NCI-H446 (cell line): ENCODE results near the gene BCDIN3D.

Experiments used
- DNase-seq, 2 experiments: peaks; one replicate each; lab custom pipeline; 2025; lab: John Stamatoyannopoulos, UW

The BCDIN3D gene

GRCh38 chr12:49821373-49822287 is 21.3 kb downstream of the BCDIN3D start:
- DNase-seq: no peak

- no peak for DNase-seq
Observed at GRCh38 chr12:49819786-49820185, 23.1 kb downstream of the BCDIN3D start.

- DNase-seq: no peak
Observed at GRCh38 chr12:49818241-49818895, 24.5 kb downstream of the BCDIN3D start.

- DNase-seq: no peak
Observed at GRCh38 chr12:49813131-49813530, 29.8 kb downstream of the BCDIN3D start.

GRCh38 chr12:49811961-49812401 is 30.9 kb downstream of the BCDIN3D start:
- DNase-seq: no peak

- DNase-seq: no peak
Observed at GRCh38 chr12:49811136-49811535, 31.8 kb downstream of the BCDIN3D start.

- DNase-seq: no peak
Observed at GRCh38 chr12:49809906-49810389, 33.0 kb downstream of the BCDIN3D start.

GRCh38 chr12:49809381-49809905 is 33.5 kb downstream of the BCDIN3D start:
- DNase-seq: no peak

- DNase-seq: no peak
Observed at GRCh38 chr12:49808686-49809380, 34.1 kb downstream of the BCDIN3D start.

- DNase-seq: no peak
Observed at GRCh38 chr12:49807991-49808580, 34.8 kb downstream of the BCDIN3D start.

- no peak for DNase-seq
Observed at GRCh38 chr12:49806877-49807276, 36.0 kb downstream of the BCDIN3D start.

- DNase-seq: no peak
Observed at GRCh38 chr12:49806321-49806813, 36.5 kb downstream of the BCDIN3D start.

- no peak for DNase-seq
Observed at GRCh38 chr12:49805409-49805808, 37.5 kb downstream of the BCDIN3D start.

GRCh38 chr12:49804821-49805220 is 38.1 kb downstream of the BCDIN3D start:
- no peak for DNase-seq

GRCh38 chr12:49803693-49804450 is 39.0 kb downstream of the BCDIN3D start:
- no peak for DNase-seq

GRCh38 chr12:49801141-49802063 is 41.5 kb downstream of the BCDIN3D start:
- no peak for DNase-seq

- DNase-seq: no peak
Observed at GRCh38 chr12:49800421-49801140, 42.3 kb downstream of the BCDIN3D start.

GRCh38 chr12:49798934-49799333 is 44.0 kb downstream of the BCDIN3D start:
- DNase-seq: no peak

GRCh38 chr12:49798248-49798647 is 44.7 kb downstream of the BCDIN3D start:
- no peak for DNase-seq
